SK-N-MC (cell line): ENCODE results near the gene ATG12.

Source experiments
- EZH2 ChIP-seq: fragments of 200-600 bp; sonication (generic); IDR thresholded peaks from one replicate; pipeline ENCODE4 v1.6.1; 2017; ENCODE audit warnings: antibody characterized with exemption
- POLR2AphosphoS5 ChIP-seq: IDR thresholded peaks from 2 replicates; pipeline ENCODE4 v1.6.1; 2012; ENCODE audit warnings: mild to moderate bottlenecking, low read depth, low read length, borderline replicate concordance

DNA sequence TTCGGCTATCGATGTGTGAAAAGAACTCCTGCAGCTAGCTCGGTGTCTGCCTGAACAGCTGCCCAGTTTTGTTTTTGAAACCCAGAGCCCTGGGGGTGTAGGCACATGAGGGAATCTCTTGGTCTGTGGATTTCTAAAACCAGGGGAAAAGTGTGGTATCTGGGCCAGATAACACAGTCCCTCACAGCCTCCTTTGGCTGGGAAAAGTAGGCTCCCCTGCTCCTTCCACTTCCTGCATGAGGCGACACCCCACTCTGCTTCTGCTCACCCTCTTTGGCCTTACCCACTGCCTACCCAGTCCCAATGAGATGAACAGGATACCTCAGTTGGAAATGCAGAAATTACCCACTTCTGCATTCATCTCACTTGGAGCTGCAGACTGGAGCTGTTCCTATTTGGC lies 15.4 kb downstream of the ATG12 start:
- no peak for TF ChIP-seq POLR2AphosphoS5
- no peak for TF ChIP-seq EZH2
